ENCODE measurements around the gene POMT1. TPM values are rescaled to one million over a fixed set of nuclear protein-coding genes. Genes with fewer than 3 reads are reported as not detected.
"Not testable (repeated sequence)": the region's sequence is repeated elsewhere in the genome, so short reads cannot be mapped to it uniquely, and the experiment has no call there.

POMT1 gene
- total RNA-seq (2014; rRNA removed; shearing (Covaris generic)) (2.2 and 4.7 TPM in 2 replicates), total RNA-seq (2022) (27.1 and 27.7 TPM in 2 replicates), Bru-seq, nascent RNA (percentile 49 among the genes with signal in this experiment), BruChase-seq, experiment 1, labeled RNA remaining after a 6-hour chase (percentile 57 among the genes with signal in this experiment), BruChase-seq, experiment 2, labeled RNA remaining after a 2-hour chase (percentile 59 among the genes with signal in this experiment)
- long read RNA-seq, transcript POMT1-204 (20 exons, 3,038 nt): major isoform, 11 of 34 reads
- long read RNA-seq, partial matches to known transcripts: 7 of 34 reads
- long read RNA-seq, other reads (novel, unspliced or antisense): 16 of 34 reads

DNA sequence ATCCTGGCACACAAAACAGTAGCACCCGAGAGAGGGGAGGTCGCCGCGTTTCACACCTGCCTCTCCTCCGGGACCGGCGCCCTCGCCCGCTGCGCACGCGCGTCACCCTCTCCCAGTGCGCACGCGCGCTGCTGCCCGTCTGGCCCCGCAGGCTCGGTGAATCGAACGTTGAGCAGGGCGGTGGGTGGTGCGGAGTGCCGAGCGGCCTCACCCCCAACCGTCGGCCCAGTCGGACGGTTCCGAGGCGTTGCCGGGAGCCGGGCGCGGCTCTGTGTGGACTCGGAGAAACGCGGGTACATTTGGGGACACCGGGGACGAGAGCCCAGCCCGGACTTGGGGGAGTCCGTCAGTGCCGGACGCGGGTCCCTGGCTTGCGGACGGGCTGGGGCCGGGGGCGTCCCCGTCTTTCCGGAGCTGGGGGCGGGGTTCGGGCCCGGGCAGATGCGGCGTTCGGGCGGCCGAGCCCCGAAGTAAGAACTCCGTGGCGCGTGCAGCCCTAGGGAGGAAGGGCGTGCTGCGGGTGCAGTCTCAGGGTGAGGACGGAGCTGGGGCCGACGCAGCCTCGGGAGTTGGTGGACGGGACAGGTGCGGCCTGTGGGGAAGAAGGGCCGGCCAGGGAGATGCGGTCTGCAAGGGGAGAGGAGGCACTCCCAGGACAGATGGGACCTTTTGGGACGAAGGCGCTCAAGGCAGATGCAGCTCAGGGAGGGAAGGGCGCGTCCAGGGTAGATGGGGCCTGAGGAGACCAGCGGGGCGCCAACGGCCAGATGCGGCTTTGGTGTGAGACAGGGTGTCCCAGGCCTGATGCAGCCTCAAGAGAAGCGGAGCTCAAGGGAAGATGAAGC lies at the start of gene POMT1:
POMT1 (plus strand) TSS at position 138 of the 845 bp plus-strand sequence. CDS start 1,301 bp downstream, outside the sequence.
- H3K36me3 ChIP-seq (ENCODE audit: insufficient read depth, low read length): peaks cover 35% of the 10 kb centered on the region
- no peak within 1 kb of the TSS for H3K27ac ChIP-seq (ENCODE audit: low read depth, low read length, poor library complexity, severe bottlenecking)
- BruUV-seq (replicated peaks): no TSS peak
- H3K79me2 ChIP-seq (ENCODE audit: insufficient read depth, low read depth, low read length): no peaks in the 10 kb centered on the region
- H3K4me2 ChIP-seq (ENCODE audit: low read length): peak within 1 kb of the TSS; percentile 28; the same call in 1 of the 2 replicates
- POLR2A ChIA-PET: interaction anchor here (1.0 kb wide), 1 partner anchor 10 kb away, joined by 3 read pairs; no protein-coding TSS in a partner anchor
- intact Hi-C loops (cut with micrococcal nuclease; ENCODE audit: unreplicated experiment): no loop called here
- CTCF ChIA-PET (ENCODE audit: unreplicated experiment): no interaction called here
- H4K20me1 ChIP-seq (ENCODE audit: insufficient read depth, low read length): no peaks in the 10 kb centered on the region
- H3K9me3 ChIP-seq (ENCODE audit: low read length): no peaks in the 10 kb centered on the region
- no peaks in the 10 kb centered on the region for H3K4me1 ChIP-seq (ENCODE audit: insufficient read depth, low read length, poor library complexity, severe bottlenecking)
- no peaks in the 10 kb centered on the region for H3K9me2 ChIP-seq (ENCODE audit: insufficient read depth, low read length)
- H3K4me3 ChIP-seq (ENCODE audit: low read depth, low read length, poor library complexity, severe bottlenecking): no peak within 1 kb of the TSS
- TF ChIP-seq, protein P1, sequence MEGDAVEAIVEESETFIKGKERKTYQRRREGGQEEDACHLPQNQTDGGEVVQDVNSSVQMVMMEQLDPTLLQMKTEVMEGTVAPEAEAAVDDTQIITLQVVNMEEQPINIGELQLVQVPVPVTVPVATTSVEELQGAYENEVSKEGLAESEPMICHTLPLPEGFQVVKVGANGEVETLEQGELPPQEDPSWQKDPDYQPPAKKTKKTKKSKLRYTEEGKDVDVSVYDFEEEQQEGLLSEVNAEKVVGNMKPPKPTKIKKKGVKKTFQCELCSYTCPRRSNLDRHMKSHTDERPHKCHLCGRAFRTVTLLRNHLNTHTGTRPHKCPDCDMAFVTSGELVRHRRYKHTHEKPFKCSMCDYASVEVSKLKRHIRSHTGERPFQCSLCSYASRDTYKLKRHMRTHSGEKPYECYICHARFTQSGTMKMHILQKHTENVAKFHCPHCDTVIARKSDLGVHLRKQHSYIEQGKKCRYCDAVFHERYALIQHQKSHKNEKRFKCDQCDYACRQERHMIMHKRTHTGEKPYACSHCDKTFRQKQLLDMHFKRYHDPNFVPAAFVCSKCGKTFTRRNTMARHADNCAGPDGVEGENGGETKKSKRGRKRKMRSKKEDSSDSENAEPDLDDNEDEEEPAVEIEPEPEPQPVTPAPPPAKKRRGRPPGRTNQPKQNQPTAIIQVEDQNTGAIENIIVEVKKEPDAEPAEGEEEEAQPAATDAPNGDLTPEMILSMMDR (conservative IDR thresholded peaks at IDR 0.05; ENCODE audit: low read length): no peak
- no peak for TF ChIP-seq EZH2phosphoT487 (IDR thresholded peaks at IDR 0.05; ENCODE audit: borderline replicate concordance, low read depth, low read length)
- no peak within 1 kb of the TSS for H2AFZ ChIP-seq (ENCODE audit: low read length)
- DNase-seq (ENCODE audit: low spot score): no peak

GRCh38 chr9:131454028-131454427 lies 48.7 kb upstream of the POMT1 start:
- no peak overlapping the region for H3K4me3 ChIP-seq (ENCODE audit: low read depth, low read length, poor library complexity, severe bottlenecking)
- H3K4me1 ChIP-seq (ENCODE audit: insufficient read depth, low read length, poor library complexity, severe bottlenecking): no peaks in the 10 kb centered on the region
- intact Hi-C loops (cut with micrococcal nuclease; ENCODE audit: unreplicated experiment): no loop called here
- DNase-seq (ENCODE audit: low spot score): no peak
- no peaks in the 10 kb centered on the region for H3K9me3 ChIP-seq (ENCODE audit: low read length)
- H3K9me2 ChIP-seq (ENCODE audit: insufficient read depth, low read length): no peaks in the 10 kb centered on the region
- CTCF ChIA-PET (ENCODE audit: unreplicated experiment): no interaction called here
- peaks cover 24% of the 10 kb centered on the region; the same call in 1 of the 2 replicates for H3K79me2 ChIP-seq (ENCODE audit: insufficient read depth, low read depth, low read length)
- H4K20me1 ChIP-seq (ENCODE audit: insufficient read depth, low read length): no peaks in the 10 kb centered on the region
- H3K36me3 ChIP-seq (ENCODE audit: insufficient read depth, low read length): peaks cover 99% of the 10 kb centered on the region
- no peak overlapping the region for H3K27ac ChIP-seq (ENCODE audit: low read depth, low read length, poor library complexity, severe bottlenecking)
- BruUV-seq (replicated peaks): no TSS peak
- H3K4me2 ChIP-seq (ENCODE audit: low read length): no peak overlapping the region
- no peak for TF ChIP-seq EZH2phosphoT487 (IDR thresholded peaks at IDR 0.05; ENCODE audit: borderline replicate concordance, low read depth, low read length)
- TF ChIP-seq, protein P1 (conservative IDR thresholded peaks at IDR 0.05; ENCODE audit: low read length): no peak
- POLR2A ChIA-PET: no interaction called here
- no peak overlapping the region for H2AFZ ChIP-seq (ENCODE audit: low read length)

- POLR2A ChIA-PET: interaction anchor here (0.7 kb wide), 1 partner anchor 107 kb away, joined by 5 read pairs; no protein-coding TSS in a partner anchor
- H2AFZ ChIP-seq (ENCODE audit: low read length); H4K20me1 ChIP-seq (ENCODE audit: insufficient read depth, low read length); BruUV-seq (replicated peaks); DNase-seq (ENCODE audit: low spot score); H3K4me2 ChIP-seq (ENCODE audit: low read length); H3K27ac ChIP-seq (ENCODE audit: low read depth, low read length, poor library complexity, severe bottlenecking); H3K4me3 ChIP-seq (ENCODE audit: low read depth, low read length, poor library complexity, severe bottlenecking); H3K9me2 ChIP-seq (ENCODE audit: insufficient read depth, low read length); H3K9me3 ChIP-seq (ENCODE audit: low read length); intact Hi-C loops (cut with micrococcal nuclease; ENCODE audit: unreplicated experiment); CTCF ChIA-PET (ENCODE audit: unreplicated experiment); H3K4me1 ChIP-seq (ENCODE audit: insufficient read depth, low read length, poor library complexity, severe bottlenecking): not testable (repeated sequence)
- H3K79me2 ChIP-seq (ENCODE audit: insufficient read depth, low read depth, low read length): peaks cover 24% of the 10 kb centered on the region; the same call in 1 of the 2 replicates
- peaks cover 99% of the 10 kb centered on the region for H3K36me3 ChIP-seq (ENCODE audit: insufficient read depth, low read length)
These were observed 47.1 kb upstream of the POMT1 start for GRCh38 chr9:131455655-131456054.
